CD14-positive monocyte (primary cell): ENCODE measurements around the gene AFDN. TPM values are rescaled to one million over a fixed set of nuclear protein-coding genes. Genes with fewer than 3 reads are reported as not detected.

ENCODE experiments used
- DNase-seq, 3 donors: peaks; one replicate each; pipeline ENCODE4 v3.0.0-alpha.2; 2011 to 2022
- H2AFZ ChIP-seq: 2 replicates; pipeline ENCODE4 v1.6.0; 2012; ENCODE audit warnings: mild to moderate bottlenecking, low read depth, low read length, inconsistent platforms; ENCODE audit not compliant: insufficient read depth, poor library complexity, severe bottlenecking
- H3K27ac ChIP-seq, 2 donors: 1 replicate in 1 of 2; 2 replicates in 1 of 2; pipeline ENCODE4 v1.5.1; 2012 to 2013; ENCODE audit warnings: low read length in 2 of 2, control low read depth in 1 of 2, inconsistent platforms in 1 of 2, low read depth in 1 of 2, mild to moderate bottlenecking in 1 of 2
- H3K27me3 ChIP-seq, 2 donors: one replicate each; pipeline versions ENCODE4 v1.6.0 to v1.6.1; 2011 to 2013; ENCODE audit warnings: low read length in 2 of 2; ENCODE audit not compliant: control insufficient read depth in 2 of 2, insufficient read depth in 2 of 2
- H3K36me3 ChIP-seq, 2 donors: replicated peaks in 1 of 2; 1 replicate in 1 of 2; 2 replicates in 1 of 2; pipeline versions ENCODE4 v1.5.1 to v1.6.1; 2012 to 2013; ENCODE audit warnings: low read length in 2 of 2, control low read depth in 1 of 2, inconsistent platforms in 1 of 2, mild to moderate bottlenecking in 1 of 2; ENCODE audit not compliant: insufficient read depth in 2 of 2, control insufficient read depth in 1 of 2
- H3K4me1 ChIP-seq, 2 donors: 1 replicate in 1 of 2; 2 replicates in 1 of 2; pipeline versions ENCODE4 v1.5.1 to v1.6.1; 2012 to 2013; ENCODE audit warnings: low read length in 2 of 2, control low read depth in 1 of 2, inconsistent platforms in 1 of 2, mild to moderate bottlenecking in 1 of 2, moderate library complexity in 1 of 2; ENCODE audit not compliant: insufficient read depth in 2 of 2, control insufficient read depth in 1 of 2
- H3K4me2 ChIP-seq: replicated peaks from 2 replicates; pipeline ENCODE3; 2012; ENCODE audit warnings: low read length, moderate library complexity, mild to moderate bottlenecking; ENCODE audit not compliant: poor library complexity, severe bottlenecking; ENCODE audit errors: extremely low read depth
- H3K4me3 ChIP-seq, 3 experiments: fragments of 200-600 bp in 1 of 3; sonication (generic) in 1 of 3; replicated peaks in 1 of 3; 1 replicate in 2 of 3; 2 replicates in 1 of 3; pipeline ENCODE4 v1.5.1; 2011 to 2013; ENCODE audit warnings: low read length in 3 of 3, mild to moderate bottlenecking in 3 of 3, control low read depth in 2 of 3, low read depth in 2 of 3, inconsistent platforms in 1 of 3, moderate library complexity in 1 of 3
- H3K79me2 ChIP-seq: 2 replicates; pipeline ENCODE4 v1.6.0; 2012; ENCODE audit warnings: mild to moderate bottlenecking, control low read depth, inconsistent platforms, low read length, moderate library complexity; ENCODE audit not compliant: insufficient read depth
- H3K9ac ChIP-seq: 2 replicates; pipeline ENCODE4 v1.6.0; 2017; ENCODE audit warnings: low read length, mild to moderate bottlenecking; ENCODE audit not compliant: insufficient read depth, poor library complexity, severe bottlenecking
- H3K9me3 ChIP-seq, 2 donors: replicated peaks in 1 of 2; 1 replicate in 1 of 2; 2 replicates in 1 of 2; pipeline versions ENCODE4 v1.5.1 to v1.6.1; 2012 to 2013; ENCODE audit warnings: low read length in 2 of 2, control low read depth in 1 of 2; ENCODE audit not compliant: control insufficient read depth in 1 of 2, insufficient read depth in 1 of 2
- H4K20me1 ChIP-seq: 2 replicates; pipeline ENCODE4 v1.6.0; 2012; ENCODE audit warnings: mild to moderate bottlenecking, low read length, control low read depth, moderate library complexity; ENCODE audit not compliant: insufficient read depth
- H3K27ac Mint-ChIP-seq, 7 donors: one replicate each; pipeline ENCODE4 v1.8.0; 2020; ENCODE audit warnings: mild to moderate bottlenecking in 7 of 7, mixed read lengths in 7 of 7, moderate library complexity in 6 of 7, inconsistent platforms in 2 of 7
- H3K27me3 Mint-ChIP-seq, 3 donors: one replicate each; pipeline ENCODE4 v1.8.0; 2021 to 2022; ENCODE audit warnings: low read depth in 3 of 3, mild to moderate bottlenecking in 3 of 3, mixed read lengths in 3 of 3, moderate library complexity in 3 of 3, inconsistent platforms in 1 of 3
- H3K36me3 Mint-ChIP-seq, 2 donors: one replicate each; pipeline ENCODE4 v1.8.0; 2020; ENCODE audit warnings: mixed read lengths in 2 of 2, inconsistent platforms in 1 of 2, mild to moderate bottlenecking in 1 of 2
- H3K4me1 Mint-ChIP-seq: one replicate; pipeline ENCODE4 v1.8.0; 2020; ENCODE audit warnings: mild to moderate bottlenecking, mixed read lengths
- H3K4me3 Mint-ChIP-seq, 2 donors: one replicate each; pipeline ENCODE4 v1.8.0; 2020; ENCODE audit warnings: mild to moderate bottlenecking in 2 of 2, mixed read lengths in 2 of 2, moderate library complexity in 1 of 2
- H3K9me3 Mint-ChIP-seq, 7 donors: one replicate each; pipeline ENCODE4 v1.8.0; 2020 to 2022; ENCODE audit warnings: mixed read lengths in 7 of 7, mild to moderate bottlenecking in 6 of 7, moderate library complexity in 6 of 7, inconsistent platforms in 2 of 7
- CTCF ChIP-seq: fragments of 200-600 bp; IDR thresholded peaks from one replicate; pipeline ENCODE4 v1.8.0; 2022; ENCODE audit warnings: antibody characterized with exemption, mild to moderate bottlenecking
- WGBS: methylation state at CpG from one replicate; pipeline ENCODE4 v1.1.5; 2013; ENCODE audit warnings: missing lambda C conversion rate; ENCODE audit not compliant: insufficient coverage; 5-methylcytosine and 5-hydroxymethylcytosine counted together
- intact Hi-C, 2 donors: fragments of 100-400 bp; cut with micrococcal nuclease; formaldehyde crosslinking; loops; one replicate each; pipeline versions ENCODE4 v1.15.0 to v1.15.1; 2023
- polyA plus RNA-seq, 3 donors: library from polyadenylated mRNA; depleted of rRNA in 1 of 3; unstranded in 2 of 3; stranded (reverse) in 1 of 3; fragments of 300-500 nt in 2 of 3; fragments of >200 nt in 1 of 3; fragmentation: Illumina TruSeq in 2 of 3; gene quantifications; 1 replicate in 2 of 3; 2 replicates in 1 of 3; pipeline ENCODE4 v1.2.3, GENCODE V29; 2012 to 2021

The AFDN gene
- polyA plus RNA-seq, 3 donors: 0.03 to 1.5 TPM; not detected in 1

GRCh38 chr6:167993831-167994230 lies 167.1 kb downstream of the AFDN start:
- intact Hi-C loops: no loop called here
- 85% methylated on average over 8 of the region's 11 CpGs for WGBS
- Histone ChIP-seq H3K9ac (no peak overlapping the region), H3K79me2 (no peaks in the 10 kb centered on the region), H4K20me1 (no peaks in the 10 kb centered on the region), H3K4me1 (no peaks in the 10 kb centered on the region), H3K27me3 (no peaks in the 10 kb centered on the region), H3K36me3 (no peaks in the 10 kb centered on the region), H2AFZ (no peak overlapping the region), H3K27ac (no peak overlapping the region), H3K9me3 (peaks cover 7 to 22% of the 10 kb centered on the region in 2 donors), H3K4me3 (no peak overlapping the region), H3K4me2 (no peak overlapping the region)
- Mint-ChIP-seq H3K4me3 (no peak overlapping the region), H3K36me3 (no peaks in the 10 kb centered on the region), H3K4me1 (no peaks in the 10 kb centered on the region), H3K9me3 (peaks cover 2 to 15% (median 13%) of the 10 kb centered on the region in 7 donors), H3K27me3 (peaks cover 0 to 3% (median 2%) of the 10 kb centered on the region in 3 donors), H3K27ac (no peak overlapping the region)
- no peak for TF ChIP-seq CTCF
- DNase-seq: no peak

GRCh38 chr6:167995302-167995701 lies 168.6 kb downstream of the AFDN start:
- Histone ChIP-seq H3K9me3 (peaks cover 0 to 7% of the 10 kb centered on the region in 2 donors), H3K27ac (no peak overlapping the region), H2AFZ (no peak overlapping the region), H3K79me2 (no peaks in the 10 kb centered on the region), H3K27me3 (no peaks in the 10 kb centered on the region), H3K9ac (no peak overlapping the region), H3K36me3 (no peaks in the 10 kb centered on the region), H4K20me1 (no peaks in the 10 kb centered on the region), H3K4me2 (no peak overlapping the region), H3K4me1 (no peaks in the 10 kb centered on the region), H3K4me3 (no peak overlapping the region)
- intact Hi-C loops: no loop called here
- no peak for TF ChIP-seq CTCF
- no peak for DNase-seq
- Mint-ChIP-seq H3K27ac (no peak overlapping the region), H3K4me3 (no peak overlapping the region), H3K4me1 (no peaks in the 10 kb centered on the region), H3K9me3 (peaks cover 0 to 9% (median 5%) of the 10 kb centered on the region in 7 donors), H3K36me3 (no peaks in the 10 kb centered on the region), H3K27me3 (peaks cover 0 to 3% (median 2%) of the 10 kb centered on the region in 3 donors)
- WGBS: 95% methylated on average over 9 of the region's 12 CpGs
